ENCODE data around the gene OSBP. TPM values are rescaled to one million over a fixed set of nuclear protein-coding genes. Genes with fewer than 3 reads are reported as not detected.
"Not testable (repeated sequence)": the region's sequence is repeated elsewhere in the genome, so short reads cannot be mapped to it uniquely, and the experiment has no call there.

Gene OSBP
- total and polyA plus RNA-seq, 10 donors, result 7.0 to 39.9 (median 34.5) TPM

GRCh38 chr11:59643390-59643789 is 27.8 kb upstream of the OSBP start:
- WGBS, 5 donors, result 93 to 96% (median 94%) methylated on average over 3 of the region's 3 CpGs
- Histone ChIP-seq H3K4me1 (no peaks in the 10 kb centered on the region), H3K36me3 (peaks cover 0 to 100% (median 96%) of the 10 kb centered on the region in 6 donors), H3K4me3 (no peak overlapping the region), H3K9me3 (no peaks in the 10 kb centered on the region), H3K27ac (no peak overlapping the region), H3K27me3 (replicated peaks in 1 of 7) (no peaks in the 10 kb centered on the region)
- TF ChIP-seq POLR2AphosphoS5 (IDR thresholded peaks at IDR 0.05), result no peak
- TF ChIP-seq POLR2A (IDR thresholded peaks at IDR 0.05), result no peak
- no peak for TF ChIP-seq CTCF (IDR thresholded peaks at IDR 0.05 in 8 of 11, conservative IDR thresholded peaks at IDR 0.05 in 3 of 11)
- no peak for DNase-seq
- intact Hi-C loops (cut with DNase I; ENCODE audit: low total_unique reads), result no loop called here

- TF ChIP-seq POLR2AphosphoS5 (IDR thresholded peaks at IDR 0.05), result no peak
- TF ChIP-seq CTCF (IDR thresholded peaks at IDR 0.05 in 8 of 11, conservative IDR thresholded peaks at IDR 0.05 in 3 of 11), result no peak
- no peak for TF ChIP-seq POLR2A (IDR thresholded peaks at IDR 0.05)
Measured at GRCh38 chr11:59641156-59641555, 25.6 kb upstream of the OSBP start.

GRCh38 chr11:59630493-59630892 is 14.9 kb upstream of the OSBP start:
- Histone ChIP-seq H3K27ac (no peak overlapping the region), H3K27me3 (replicated peaks in 1 of 7) (no peaks in the 10 kb centered on the region), H3K9me3 (no peaks in the 10 kb centered on the region), H3K4me1 (no peaks in the 10 kb centered on the region), H3K36me3 (peaks cover 0 to 49% (median 11%) of the 10 kb centered on the region in 6 donors), H3K4me3 (no peak overlapping the region)
- DNase-seq, result no peak
- 91 to 99% (median 95%) methylated on average over 2 of the region's 2 CpGs for WGBS, 5 donors
- intact Hi-C loops (cut with DNase I; ENCODE audit: low total_unique reads), result no loop called here
- TF ChIP-seq CTCF (IDR thresholded peaks at IDR 0.05 in 8 of 11, conservative IDR thresholded peaks at IDR 0.05 in 3 of 11) (no peak), POLR2AphosphoS5 (IDR thresholded peaks at IDR 0.05) (no peak), POLR2A (IDR thresholded peaks at IDR 0.05) (no peak)

More at GRCh38 chr11:59641156-59641555, 25.6 kb upstream of the OSBP start:
- Histone ChIP-seq H3K4me3 (no peak overlapping the region), H3K36me3 (peaks cover 0 to 100% (median 95%) of the 10 kb centered on the region in 6 donors), H3K27me3 (replicated peaks in 1 of 7) (no peaks in the 10 kb centered on the region), H3K4me1 (no peaks in the 10 kb centered on the region), H3K9me3 (no peaks in the 10 kb centered on the region), H3K27ac (no peak overlapping the region)
- intact Hi-C loops (cut with DNase I; ENCODE audit: low total_unique reads), result no loop called here
- WGBS, 5 donors, result 90 to 100% (median 97%) methylated on average over 3 of the region's 3 CpGs
- DNase-seq, result no peak

- no peak overlapping the region for H3K27ac ChIP-seq
- H3K9me3 ChIP-seq, result no peaks in the 10 kb centered on the region
- H3K27me3 ChIP-seq (replicated peaks in 1 of 7), result no peaks in the 10 kb centered on the region
- peaks cover 0 to 44% (median 6%) of the 10 kb centered on the region in 6 donors for H3K36me3 ChIP-seq
- TF ChIP-seq CTCF (IDR thresholded peaks at IDR 0.05 in 8 of 11, conservative IDR thresholded peaks at IDR 0.05 in 3 of 11) (no peak), POLR2AphosphoS5 (IDR thresholded peaks at IDR 0.05) (no peak), POLR2A (IDR thresholded peaks at IDR 0.05) (no peak)
- no peak for DNase-seq
- H3K4me1 ChIP-seq, result no peaks in the 10 kb centered on the region
- intact Hi-C loops (cut with DNase I; ENCODE audit: low total_unique reads), result no loop called here
- H3K4me3 ChIP-seq, result no peak overlapping the region
Measured at GRCh38 chr11:59629996-59630395, 14.4 kb upstream of the OSBP start.

- intact Hi-C loops (cut with DNase I; ENCODE audit: low total_unique reads), result not testable (repeated sequence)
- 89 to 96% (median 93%) methylated on average over 4 of the region's 4 CpGs for WGBS, 5 donors
Measured at GRCh38 chr11:59626969-59627368, 11.4 kb upstream of the OSBP start.

More at GRCh38 chr11:59626969-59627368, 11.4 kb upstream of the OSBP start:
- H3K4me1 ChIP-seq; H3K27ac ChIP-seq; H3K9me3 ChIP-seq; H3K27me3 ChIP-seq (replicated peaks in 1 of 7); DNase-seq; H3K4me3 ChIP-seq: not testable (repeated sequence)
- peaks cover 0 to 27% (median 5%) of the 10 kb centered on the region in 6 donors for H3K36me3 ChIP-seq

Measured in spleen (tissue), 11 donors.